Measurements from ENCODE around the gene TAF4B.
A peak's percentile ranks its signal among the peaks of the same experiment; 100 is the strongest.

The TAF4B gene, protein sequence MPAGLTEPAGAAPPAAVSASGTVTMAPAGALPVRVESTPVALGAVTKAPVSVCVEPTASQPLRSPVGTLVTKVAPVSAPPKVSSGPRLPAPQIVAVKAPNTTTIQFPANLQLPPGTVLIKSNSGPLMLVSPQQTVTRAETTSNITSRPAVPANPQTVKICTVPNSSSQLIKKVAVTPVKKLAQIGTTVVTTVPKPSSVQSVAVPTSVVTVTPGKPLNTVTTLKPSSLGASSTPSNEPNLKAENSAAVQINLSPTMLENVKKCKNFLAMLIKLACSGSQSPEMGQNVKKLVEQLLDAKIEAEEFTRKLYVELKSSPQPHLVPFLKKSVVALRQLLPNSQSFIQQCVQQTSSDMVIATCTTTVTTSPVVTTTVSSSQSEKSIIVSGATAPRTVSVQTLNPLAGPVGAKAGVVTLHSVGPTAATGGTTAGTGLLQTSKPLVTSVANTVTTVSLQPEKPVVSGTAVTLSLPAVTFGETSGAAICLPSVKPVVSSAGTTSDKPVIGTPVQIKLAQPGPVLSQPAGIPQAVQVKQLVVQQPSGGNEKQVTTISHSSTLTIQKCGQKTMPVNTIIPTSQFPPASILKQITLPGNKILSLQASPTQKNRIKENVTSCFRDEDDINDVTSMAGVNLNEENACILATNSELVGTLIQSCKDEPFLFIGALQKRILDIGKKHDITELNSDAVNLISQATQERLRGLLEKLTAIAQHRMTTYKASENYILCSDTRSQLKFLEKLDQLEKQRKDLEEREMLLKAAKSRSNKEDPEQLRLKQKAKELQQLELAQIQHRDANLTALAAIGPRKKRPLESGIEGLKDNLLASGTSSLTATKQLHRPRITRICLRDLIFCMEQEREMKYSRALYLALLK

DNA sequence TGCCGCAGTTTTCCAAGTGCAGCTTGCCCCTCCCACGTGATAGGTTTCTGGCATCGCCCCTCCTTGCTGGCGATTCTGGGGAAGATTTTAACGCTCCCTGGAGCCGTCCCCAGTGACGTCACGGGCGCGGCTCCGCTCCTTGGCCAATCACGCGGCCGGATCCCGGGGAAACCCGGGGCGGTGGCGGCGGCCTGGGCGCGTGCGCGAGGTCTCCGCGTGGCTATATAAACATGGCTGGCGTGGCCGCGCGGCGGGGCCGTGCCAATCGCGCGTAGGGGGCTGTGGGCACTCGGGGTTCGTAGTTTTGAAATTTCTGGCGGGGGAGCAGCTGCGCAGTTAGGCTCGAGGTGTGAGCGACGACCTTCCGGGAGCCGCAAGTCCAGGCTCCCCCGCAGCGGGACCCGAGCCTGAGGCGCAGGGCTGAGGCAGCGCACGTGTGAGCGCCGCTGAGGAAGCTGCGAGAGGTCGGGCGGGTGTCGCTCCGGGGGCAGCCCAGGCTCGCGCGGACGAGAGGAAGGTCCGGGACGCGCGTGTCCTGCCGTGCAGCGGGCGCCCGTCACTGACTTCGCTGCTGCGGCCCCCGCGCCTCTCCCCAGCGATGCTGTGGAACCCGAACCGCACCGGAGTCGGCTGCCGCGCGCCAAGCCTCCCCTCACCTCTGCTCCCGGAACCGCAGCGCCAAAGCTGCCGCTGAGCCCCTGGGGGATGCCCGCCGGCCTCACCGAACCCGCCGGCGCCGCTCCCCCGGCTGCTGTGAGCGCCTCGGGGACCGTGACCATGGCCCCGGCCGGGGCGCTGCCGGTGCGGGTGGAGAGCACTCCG lies at the start of gene TAF4B:
Gene TAF4B, plus strand, starts transcription at position 217 of the 822 bp plus-strand sequence. Its CDS starts 489 bp downstream, at position 706.
- Histone ChIP-seq H3K36me3 (ENCODE audit: control insufficient read depth, insufficient read depth, low read length) (no peaks in the 10 kb centered on the region), H3K79me2 (no peaks in the 10 kb centered on the region), H3K27ac (peak within 1 kb of the TSS; percentile 56), H3K27me3 (ENCODE audit: control insufficient read depth, insufficient read depth, low read length) (no peaks in the 10 kb centered on the region), H3K4me1 (no peaks in the 10 kb centered on the region), H3K4me3 (ENCODE audit: low read depth, low read length) (peak within 1 kb of the TSS; percentile 83), H2AFZ (peak within 1 kb of the TSS; percentile 99), H3K4me2 (ENCODE audit: low read length) (peak within 1 kb of the TSS; percentile 58), H3K9ac (peak within 1 kb of the TSS; percentile 20), H3K9me3 (ENCODE audit: control insufficient read depth, low read length) (no peaks in the 10 kb centered on the region)
- TF ChIP-seq, protein P1, sequence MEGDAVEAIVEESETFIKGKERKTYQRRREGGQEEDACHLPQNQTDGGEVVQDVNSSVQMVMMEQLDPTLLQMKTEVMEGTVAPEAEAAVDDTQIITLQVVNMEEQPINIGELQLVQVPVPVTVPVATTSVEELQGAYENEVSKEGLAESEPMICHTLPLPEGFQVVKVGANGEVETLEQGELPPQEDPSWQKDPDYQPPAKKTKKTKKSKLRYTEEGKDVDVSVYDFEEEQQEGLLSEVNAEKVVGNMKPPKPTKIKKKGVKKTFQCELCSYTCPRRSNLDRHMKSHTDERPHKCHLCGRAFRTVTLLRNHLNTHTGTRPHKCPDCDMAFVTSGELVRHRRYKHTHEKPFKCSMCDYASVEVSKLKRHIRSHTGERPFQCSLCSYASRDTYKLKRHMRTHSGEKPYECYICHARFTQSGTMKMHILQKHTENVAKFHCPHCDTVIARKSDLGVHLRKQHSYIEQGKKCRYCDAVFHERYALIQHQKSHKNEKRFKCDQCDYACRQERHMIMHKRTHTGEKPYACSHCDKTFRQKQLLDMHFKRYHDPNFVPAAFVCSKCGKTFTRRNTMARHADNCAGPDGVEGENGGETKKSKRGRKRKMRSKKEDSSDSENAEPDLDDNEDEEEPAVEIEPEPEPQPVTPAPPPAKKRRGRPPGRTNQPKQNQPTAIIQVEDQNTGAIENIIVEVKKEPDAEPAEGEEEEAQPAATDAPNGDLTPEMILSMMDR (IDR thresholded peaks at IDR 0.05): no peak

DNA sequence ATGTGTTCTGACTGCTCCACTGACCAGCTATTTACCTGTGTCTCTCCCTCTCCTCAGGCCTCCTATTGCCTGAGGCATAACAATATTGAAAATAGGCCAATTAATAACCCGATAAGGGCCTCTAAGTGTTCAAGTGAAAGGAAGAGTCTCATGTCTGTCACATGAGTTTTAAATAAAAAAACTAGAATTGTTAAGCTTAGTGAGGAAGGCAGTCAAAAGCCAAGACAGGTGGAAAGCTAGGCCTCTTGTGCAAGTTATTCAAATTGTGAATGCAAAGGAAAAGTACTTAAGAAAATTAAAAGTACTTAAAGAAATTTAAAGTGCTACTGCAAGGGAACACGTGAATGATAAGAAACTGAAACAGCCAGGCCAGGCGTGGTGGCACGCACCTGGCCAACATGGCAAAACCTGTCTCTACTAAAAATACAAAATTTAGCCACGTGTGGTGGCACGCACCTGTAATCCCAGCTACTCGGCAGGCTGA lies 44.9 kb upstream of the TAF4B start:
- Histone ChIP-seq H3K9me3 (ENCODE audit: control insufficient read depth, low read length) (no peaks in the 10 kb centered on the region), H3K4me3 (ENCODE audit: low read depth, low read length) (no peak overlapping the region), H3K27me3 (ENCODE audit: control insufficient read depth, insufficient read depth, low read length) (no peaks in the 10 kb centered on the region), H3K79me2 (no peaks in the 10 kb centered on the region), H3K36me3 (ENCODE audit: control insufficient read depth, insufficient read depth, low read length) (no peaks in the 10 kb centered on the region), H2AFZ (no peak overlapping the region), H3K27ac (no peak overlapping the region), H3K9ac (no peak overlapping the region), H3K4me2 (ENCODE audit: low read length) (no peak overlapping the region), H3K4me1 (no peaks in the 10 kb centered on the region)
- TF ChIP-seq, protein P1 (IDR thresholded peaks at IDR 0.05): no peak

DNA sequence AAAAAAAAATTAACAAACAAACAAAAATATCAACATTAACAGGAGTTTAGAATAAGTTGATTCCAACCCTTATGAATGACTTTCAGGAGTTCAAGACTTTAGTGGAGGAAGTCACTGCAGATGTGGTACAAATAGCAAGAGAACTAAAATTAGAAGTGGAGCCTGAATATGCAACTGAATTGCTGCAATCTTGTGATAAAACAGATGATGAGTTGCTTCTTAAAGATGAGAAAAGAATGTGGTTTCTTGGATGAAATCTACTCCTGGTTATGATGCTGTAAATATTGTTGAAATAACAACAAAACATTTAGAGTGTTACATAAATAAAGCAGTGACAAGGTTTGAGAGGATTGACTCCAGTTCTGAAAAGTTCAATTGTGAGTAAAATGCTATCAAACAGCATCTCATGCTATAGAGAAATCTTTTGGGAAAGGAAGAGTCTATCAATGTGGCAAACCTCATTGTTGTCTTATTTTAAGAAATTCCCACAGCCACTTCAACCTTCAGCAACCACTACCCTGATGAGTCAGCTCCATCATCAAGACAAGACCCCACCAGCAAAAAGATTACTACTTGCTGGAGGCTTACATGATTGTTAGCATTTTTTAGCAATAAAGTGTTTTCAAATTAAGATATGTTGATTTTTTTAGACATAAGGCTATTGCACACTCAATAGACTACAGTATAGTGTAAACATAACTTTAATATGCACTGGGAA lies 42.7 kb upstream of the TAF4B start:
- H3K27me3 ChIP-seq (ENCODE audit: control insufficient read depth, insufficient read depth, low read length): no peaks in the 10 kb centered on the region
- no peaks in the 10 kb centered on the region for H3K36me3 ChIP-seq (ENCODE audit: control insufficient read depth, insufficient read depth, low read length)
- H3K4me3 ChIP-seq (ENCODE audit: low read depth, low read length): no peak overlapping the region
- H3K27ac ChIP-seq: no peak overlapping the region
- TF ChIP-seq, protein P1 (IDR thresholded peaks at IDR 0.05): no peak
- no peak overlapping the region for H3K9ac ChIP-seq
- no peak overlapping the region for H2AFZ ChIP-seq
- no peaks in the 10 kb centered on the region for H3K4me1 ChIP-seq
- no peaks in the 10 kb centered on the region for H3K9me3 ChIP-seq (ENCODE audit: control insufficient read depth, low read length)
- H3K79me2 ChIP-seq: no peaks in the 10 kb centered on the region
- H3K4me2 ChIP-seq (ENCODE audit: low read length): no peak overlapping the region

DNA sequence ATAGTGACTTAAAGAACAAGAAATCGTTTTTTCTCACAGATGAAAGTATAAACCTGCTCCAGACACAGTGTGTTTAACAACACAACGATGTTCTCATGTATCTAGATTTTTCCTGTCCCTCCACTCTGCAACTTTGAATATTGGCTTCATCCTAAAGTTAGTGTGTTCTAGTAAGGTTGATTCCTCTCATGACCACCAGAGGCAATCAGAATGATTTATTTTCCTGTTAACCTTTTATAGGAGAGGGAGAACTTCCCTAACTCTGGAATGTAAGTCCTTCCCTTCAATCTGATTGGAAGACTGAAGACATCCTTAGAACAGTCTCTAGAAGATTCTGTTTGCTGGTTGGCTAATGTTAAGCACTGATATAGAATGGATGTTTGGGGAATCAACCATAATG lies 41.0 kb upstream of the TAF4B start:
- Histone ChIP-seq H3K27ac (no peak overlapping the region), H3K36me3 (ENCODE audit: control insufficient read depth, insufficient read depth, low read length) (no peaks in the 10 kb centered on the region), H3K27me3 (ENCODE audit: control insufficient read depth, insufficient read depth, low read length) (no peaks in the 10 kb centered on the region), H3K4me3 (ENCODE audit: low read depth, low read length) (no peak overlapping the region), H2AFZ (no peak overlapping the region), H3K9ac (no peak overlapping the region), H3K9me3 (ENCODE audit: control insufficient read depth, low read length) (no peaks in the 10 kb centered on the region), H3K79me2 (no peaks in the 10 kb centered on the region), H3K4me1 (no peaks in the 10 kb centered on the region), H3K4me2 (ENCODE audit: low read length) (no peak overlapping the region)
- TF ChIP-seq, protein P1 (IDR thresholded peaks at IDR 0.05): no peak
